Right atrium auricular region (tissue), 2 donors: ENCODE results near the gene ETV6. TPM values are rescaled to one million over a fixed set of nuclear protein-coding genes. Genes with fewer than 3 reads are reported as not detected.

Source experiments
- DNase-seq: peaks from one replicate; pipeline ENCODE4 v3.0.0-alpha.2; 2019; ENCODE audit warnings: low spot score
- H3K27ac ChIP-seq, 2 donors: fragments of 200-600 bp; sonication (generic); 1 replicate in 1 of 2; 2 replicates in 1 of 2; pipeline ENCODE4 v1.5.1; 2016 to 2019
- H3K27me3 ChIP-seq, 2 donors: fragments of 200-600 bp; sonication (generic); one replicate each; pipeline versions ENCODE4 v1.5.1 to v1.6.0; 2017 to 2019
- H3K36me3 ChIP-seq: fragments of 200-600 bp; sonication (generic); one replicate; pipeline ENCODE4 v1.5.1; 2016
- H3K4me1 ChIP-seq, 2 donors: fragments of 200-600 bp; sonication (generic); one replicate each; pipeline versions ENCODE4 v1.5.1 to v1.6.0; 2017 to 2019
- H3K4me3 ChIP-seq, 2 donors: fragments of 200-600 bp; sonication (generic); 1 replicate in 1 of 2; 2 replicates in 1 of 2; pipeline ENCODE4 v1.5.1; 2017 to 2019; ENCODE audit warnings: mild to moderate bottlenecking in 1 of 2, moderate library complexity in 1 of 2
- H3K9me3 ChIP-seq, 2 donors: fragments of 200-600 bp; sonication (generic); one replicate each; pipeline ENCODE4 v1.5.1; 2019
- total RNA-seq, 2 donors: library from RNA; depleted of rRNA; stranded (reverse); fragments of >200 nt; gene quantifications; one replicate each; pipeline ENCODE4 v1.1.0, GENCODE V29; 2016
- TF ChIP-seq, protein P1 (sequence below), 2 donors: fragments of 200-600 bp; sonication (generic); IDR thresholded peaks; one replicate each; pipeline ENCODE4 v1.5.1; 2019; ENCODE audit warnings: antibody characterized with exemption in 2 of 2

The ETV6 gene
- total RNA-seq, 2 donors from 2014 or later: 6.7 TPM

DNA sequence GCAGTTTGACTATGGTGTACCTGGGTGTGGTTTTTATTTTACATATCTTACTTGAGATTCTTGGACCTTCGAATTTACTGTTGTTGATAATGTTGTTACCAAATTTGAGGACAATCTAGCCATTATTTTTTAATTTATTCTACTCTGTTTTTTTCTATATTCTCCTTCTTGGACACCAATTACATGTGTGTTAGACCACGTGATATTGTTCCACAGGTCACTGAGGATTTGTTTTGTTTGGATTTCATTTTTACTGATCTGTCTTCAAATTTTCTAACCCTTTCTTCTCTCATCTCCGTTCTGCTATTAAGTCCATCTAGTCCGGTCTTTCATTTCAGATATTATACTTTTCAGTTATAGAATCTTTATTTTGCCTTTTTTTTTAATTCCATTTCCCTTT lies 216.3 kb downstream of the ETV6 start:
- no peak overlapping the region for H3K27ac ChIP-seq
- H3K4me3 ChIP-seq: no peak overlapping the region
- H3K36me3 ChIP-seq: peaks cover 18% of the 10 kb centered on the region

GRCh38 chr12:11868027-11868426 lies 218.6 kb downstream of the ETV6 start:
- peaks cover 0 to 15% of the 10 kb centered on the region in 2 donors for H3K9me3 ChIP-seq
- H3K27ac ChIP-seq: no peak overlapping the region
- peaks cover 0 to 14% of the 10 kb centered on the region in 2 donors for H3K4me1 ChIP-seq
- H3K36me3 ChIP-seq: peaks cover 30% of the 10 kb centered on the region
- no peak for DNase-seq
- no peak overlapping the region for H3K4me3 ChIP-seq
- no peaks in the 10 kb centered on the region for H3K27me3 ChIP-seq
- TF ChIP-seq, protein P1, sequence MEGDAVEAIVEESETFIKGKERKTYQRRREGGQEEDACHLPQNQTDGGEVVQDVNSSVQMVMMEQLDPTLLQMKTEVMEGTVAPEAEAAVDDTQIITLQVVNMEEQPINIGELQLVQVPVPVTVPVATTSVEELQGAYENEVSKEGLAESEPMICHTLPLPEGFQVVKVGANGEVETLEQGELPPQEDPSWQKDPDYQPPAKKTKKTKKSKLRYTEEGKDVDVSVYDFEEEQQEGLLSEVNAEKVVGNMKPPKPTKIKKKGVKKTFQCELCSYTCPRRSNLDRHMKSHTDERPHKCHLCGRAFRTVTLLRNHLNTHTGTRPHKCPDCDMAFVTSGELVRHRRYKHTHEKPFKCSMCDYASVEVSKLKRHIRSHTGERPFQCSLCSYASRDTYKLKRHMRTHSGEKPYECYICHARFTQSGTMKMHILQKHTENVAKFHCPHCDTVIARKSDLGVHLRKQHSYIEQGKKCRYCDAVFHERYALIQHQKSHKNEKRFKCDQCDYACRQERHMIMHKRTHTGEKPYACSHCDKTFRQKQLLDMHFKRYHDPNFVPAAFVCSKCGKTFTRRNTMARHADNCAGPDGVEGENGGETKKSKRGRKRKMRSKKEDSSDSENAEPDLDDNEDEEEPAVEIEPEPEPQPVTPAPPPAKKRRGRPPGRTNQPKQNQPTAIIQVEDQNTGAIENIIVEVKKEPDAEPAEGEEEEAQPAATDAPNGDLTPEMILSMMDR (IDR thresholded peaks at IDR 0.05): no peak

More for the DNA sequence above, 216.3 kb downstream of the ETV6 start:
- no peak for DNase-seq
- peaks cover 0 to 15% of the 10 kb centered on the region in 2 donors for H3K9me3 ChIP-seq
- TF ChIP-seq, protein P1 (IDR thresholded peaks at IDR 0.05): no peak
- no peaks in the 10 kb centered on the region for H3K27me3 ChIP-seq
- peaks cover 0 to 36% of the 10 kb centered on the region in 2 donors for H3K4me1 ChIP-seq

DNA sequence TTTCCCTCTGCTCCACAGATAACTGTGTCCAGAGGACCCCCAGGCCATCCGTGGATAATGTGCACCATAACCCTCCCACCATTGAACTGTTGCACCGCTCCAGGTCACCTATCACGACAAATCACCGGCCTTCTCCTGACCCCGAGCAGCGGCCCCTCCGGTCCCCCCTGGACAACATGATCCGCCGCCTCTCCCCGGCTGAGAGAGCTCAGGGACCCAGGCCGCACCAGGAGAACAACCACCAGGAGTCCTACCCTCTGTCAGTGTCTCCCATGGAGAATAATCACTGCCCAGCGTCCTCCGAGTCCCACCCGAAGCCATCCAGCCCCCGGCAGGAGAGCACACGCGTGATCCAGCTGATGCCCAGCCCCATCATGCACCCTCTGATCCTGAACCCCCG lies 219.9 kb downstream of the ETV6 start:
- H3K4me3 ChIP-seq: no peak overlapping the region
- no peak overlapping the region for H3K27ac ChIP-seq
- no peak for DNase-seq
- no peaks in the 10 kb centered on the region for H3K27me3 ChIP-seq
- H3K36me3 ChIP-seq: peaks cover 30% of the 10 kb centered on the region
- TF ChIP-seq, protein P1 (IDR thresholded peaks at IDR 0.05): no peak
- H3K9me3 ChIP-seq: peaks cover 0 to 15% of the 10 kb centered on the region in 2 donors
- no peaks in the 10 kb centered on the region for H3K4me1 ChIP-seq

GRCh38 chr12:11870041-11870451 lies 220.6 kb downstream of the ETV6 start:
- peaks cover 0 to under 1% of the 10 kb centered on the region in 2 donors for H3K4me1 ChIP-seq
- TF ChIP-seq, protein P1 (IDR thresholded peaks at IDR 0.05): no peak
- H3K4me3 ChIP-seq: no peak overlapping the region
- no peaks in the 10 kb centered on the region for H3K27me3 ChIP-seq
- H3K27ac ChIP-seq: no peak overlapping the region
- DNase-seq: no peak
- H3K9me3 ChIP-seq: peaks cover 0 to 15% of the 10 kb centered on the region in 2 donors
- peaks cover 30% of the 10 kb centered on the region for H3K36me3 ChIP-seq

DNA sequence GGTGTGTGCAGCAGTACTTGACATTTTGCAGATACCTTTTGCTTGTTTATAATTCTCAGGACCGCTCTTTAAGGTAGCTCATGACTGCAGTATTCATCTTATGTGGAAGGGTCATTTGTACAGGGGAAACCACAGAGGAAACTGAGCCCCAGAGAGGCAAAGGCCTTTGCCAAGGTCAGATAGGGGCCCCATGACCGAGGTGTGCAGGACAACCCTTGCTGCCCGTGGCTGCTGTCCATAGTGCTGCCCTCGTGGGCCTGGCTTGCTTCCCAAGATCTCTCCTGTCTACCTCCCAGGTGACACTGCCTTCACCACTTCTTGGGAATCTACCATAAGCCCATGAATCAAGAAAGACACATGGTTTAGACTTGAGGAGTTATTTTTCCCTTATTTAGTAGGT lies 222.6 kb downstream of the ETV6 start:
- no peak for DNase-seq
- peaks cover 0 to under 1% of the 10 kb centered on the region in 2 donors for H3K9me3 ChIP-seq
- H3K4me1 ChIP-seq: peaks cover 0 to 19% of the 10 kb centered on the region in 2 donors
- TF ChIP-seq, protein P1 (IDR thresholded peaks at IDR 0.05): no peak
- no peak overlapping the region for H3K4me3 ChIP-seq
- H3K27me3 ChIP-seq: no peaks in the 10 kb centered on the region
- peaks cover 30% of the 10 kb centered on the region for H3K36me3 ChIP-seq
- H3K27ac ChIP-seq: no peak overlapping the region

- no peak for DNase-seq
- no peak overlapping the region for H3K27ac ChIP-seq
- peaks cover 0 to 38% of the 10 kb centered on the region in 2 donors for H3K4me1 ChIP-seq
- H3K27me3 ChIP-seq: no peaks in the 10 kb centered on the region
- TF ChIP-seq, protein P1 (IDR thresholded peaks at IDR 0.05): no peak
- no peak overlapping the region for H3K4me3 ChIP-seq
- peaks cover 15% of the 10 kb centered on the region for H3K36me3 ChIP-seq
- no peaks in the 10 kb centered on the region for H3K9me3 ChIP-seq
Observed at GRCh38 chr12:11875414-11875935, 226.0 kb downstream of the ETV6 start.
